Measurements from ENCODE around the gene LPAR6. TPM values are rescaled to one million over a fixed set of nuclear protein-coding genes. Genes with fewer than 3 reads are reported as not detected.
A peak's percentile ranks its signal among the peaks of the same experiment; 100 is the strongest.

Gene LPAR6
- total RNA-seq, 1 donor from 2014 or later = 21.1 TPM

DNA sequence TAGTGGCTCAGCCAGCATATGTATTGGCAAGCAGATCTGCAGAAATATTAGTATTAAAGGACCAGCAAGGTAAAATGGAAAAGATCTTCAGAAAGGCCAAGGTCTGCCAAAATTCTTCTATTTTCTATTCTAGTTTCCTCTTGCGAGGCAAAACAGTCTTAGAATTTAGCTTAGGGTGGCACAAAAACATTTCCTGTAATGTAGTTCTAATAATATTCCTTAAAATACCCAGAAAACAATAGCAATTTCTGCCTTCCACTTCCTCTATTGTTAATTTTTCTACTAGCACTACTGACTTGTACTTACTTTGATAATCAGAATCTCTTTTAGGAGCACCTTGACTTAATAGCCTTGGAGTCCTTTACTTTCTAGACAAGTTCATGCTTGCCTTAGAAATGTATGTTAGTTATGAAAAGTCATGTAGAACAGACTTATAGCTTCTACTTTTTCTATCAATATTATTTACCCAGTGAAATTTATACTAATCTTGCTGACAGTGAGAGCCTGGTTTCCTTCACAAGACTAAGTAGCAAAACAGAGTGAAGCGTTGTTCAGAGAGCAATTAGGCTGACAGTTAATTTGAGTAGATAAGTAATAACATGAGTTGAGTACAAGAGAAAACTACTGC, 23.9 kb upstream of the LPAR6 start:
- Mint-ChIP-seq H3K4me1 (peaks cover 40% of the 10 kb centered on the region), H3K36me3 (no peaks in the 10 kb centered on the region), H3K9me3 (no peaks in the 10 kb centered on the region), H3K27ac (peak overlapping the region; percentile 77), H3K27me3 (ENCODE audit: low read depth) (no peaks in the 10 kb centered on the region), H3K4me3 (peak overlapping the region; percentile 7)
- TF ChIP-seq, protein P1, sequence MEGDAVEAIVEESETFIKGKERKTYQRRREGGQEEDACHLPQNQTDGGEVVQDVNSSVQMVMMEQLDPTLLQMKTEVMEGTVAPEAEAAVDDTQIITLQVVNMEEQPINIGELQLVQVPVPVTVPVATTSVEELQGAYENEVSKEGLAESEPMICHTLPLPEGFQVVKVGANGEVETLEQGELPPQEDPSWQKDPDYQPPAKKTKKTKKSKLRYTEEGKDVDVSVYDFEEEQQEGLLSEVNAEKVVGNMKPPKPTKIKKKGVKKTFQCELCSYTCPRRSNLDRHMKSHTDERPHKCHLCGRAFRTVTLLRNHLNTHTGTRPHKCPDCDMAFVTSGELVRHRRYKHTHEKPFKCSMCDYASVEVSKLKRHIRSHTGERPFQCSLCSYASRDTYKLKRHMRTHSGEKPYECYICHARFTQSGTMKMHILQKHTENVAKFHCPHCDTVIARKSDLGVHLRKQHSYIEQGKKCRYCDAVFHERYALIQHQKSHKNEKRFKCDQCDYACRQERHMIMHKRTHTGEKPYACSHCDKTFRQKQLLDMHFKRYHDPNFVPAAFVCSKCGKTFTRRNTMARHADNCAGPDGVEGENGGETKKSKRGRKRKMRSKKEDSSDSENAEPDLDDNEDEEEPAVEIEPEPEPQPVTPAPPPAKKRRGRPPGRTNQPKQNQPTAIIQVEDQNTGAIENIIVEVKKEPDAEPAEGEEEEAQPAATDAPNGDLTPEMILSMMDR (IDR thresholded peaks at IDR 0.05; ENCODE audit: unreplicated experiment) = no peak
- DNase-seq (ENCODE audit: low spot score in 2 of 2, unreplicated experiment in 2 of 2) = no peak

DNA sequence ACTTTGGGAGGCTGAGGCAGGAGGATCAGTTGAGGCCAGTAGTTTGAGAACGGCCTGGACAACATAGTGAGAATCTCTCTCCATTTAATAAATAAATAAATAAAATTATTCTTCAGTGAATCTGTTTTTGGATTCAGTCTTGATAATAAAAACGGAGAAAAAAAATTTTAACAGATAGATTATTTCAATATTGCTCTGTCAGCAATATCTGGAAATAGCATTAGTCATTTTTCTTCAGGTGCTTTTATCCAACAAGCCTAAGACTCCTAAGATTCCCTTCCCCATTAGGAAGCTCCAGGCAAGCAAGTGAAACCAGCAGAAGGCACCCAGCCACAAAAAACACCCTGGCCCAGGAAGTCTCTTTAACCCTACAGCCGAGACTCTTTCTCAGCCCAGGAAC, 21.3 kb upstream of the LPAR6 start:
- Mint-ChIP-seq H3K4me3 (no peak overlapping the region), H3K27me3 (ENCODE audit: low read depth) (no peaks in the 10 kb centered on the region), H3K4me1 (peaks cover 57% of the 10 kb centered on the region), H3K27ac (no peak overlapping the region), H3K36me3 (no peaks in the 10 kb centered on the region), H3K9me3 (no peaks in the 10 kb centered on the region)
- no peak for DNase-seq (ENCODE audit: low spot score in 2 of 2, unreplicated experiment in 2 of 2)
- TF ChIP-seq, protein P1 (IDR thresholded peaks at IDR 0.05; ENCODE audit: unreplicated experiment) = no peak

DNA sequence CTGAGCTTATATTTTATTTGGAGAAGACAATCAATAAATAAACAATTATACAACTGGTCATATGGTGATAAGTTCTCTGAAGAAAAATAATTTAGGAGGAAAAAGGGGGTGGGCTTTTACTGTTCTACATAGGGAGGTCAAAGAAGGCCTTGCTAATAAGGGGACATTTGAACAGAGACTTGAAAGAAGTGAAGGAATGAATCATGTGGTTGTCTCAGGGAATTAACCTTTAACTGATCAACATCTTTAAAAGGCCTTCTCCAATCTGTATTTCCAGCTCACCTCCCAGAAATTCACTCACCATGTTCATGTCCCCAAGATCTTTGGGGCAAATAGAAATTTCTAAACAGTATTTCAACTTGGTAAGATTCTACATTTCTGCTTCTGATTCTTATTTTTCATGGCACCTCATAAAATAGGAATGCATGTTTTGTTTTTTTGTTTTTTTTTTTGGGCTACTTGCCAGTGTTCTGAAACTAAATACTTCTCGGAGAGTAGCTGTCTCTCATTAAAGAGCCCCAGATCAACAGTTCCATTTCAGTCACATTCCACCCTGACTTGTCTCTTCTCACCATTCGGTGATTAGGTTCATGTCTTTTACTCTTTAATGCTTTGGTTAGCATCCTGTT, 19.2 kb upstream of the LPAR6 start:
- TF ChIP-seq, protein P1 (IDR thresholded peaks at IDR 0.05; ENCODE audit: unreplicated experiment) = no peak
- no peaks in the 10 kb centered on the region for H3K9me3 Mint-ChIP-seq
- H3K36me3 Mint-ChIP-seq = no peaks in the 10 kb centered on the region
- DNase-seq (ENCODE audit: low spot score in 2 of 2, unreplicated experiment in 2 of 2) = no peak
- no peaks in the 10 kb centered on the region for H3K27me3 Mint-ChIP-seq (ENCODE audit: low read depth)
- H3K4me1 Mint-ChIP-seq = peaks cover 49% of the 10 kb centered on the region
- H3K27ac Mint-ChIP-seq = peak overlapping the region; percentile 75
- H3K4me3 Mint-ChIP-seq = no peak overlapping the region

DNA sequence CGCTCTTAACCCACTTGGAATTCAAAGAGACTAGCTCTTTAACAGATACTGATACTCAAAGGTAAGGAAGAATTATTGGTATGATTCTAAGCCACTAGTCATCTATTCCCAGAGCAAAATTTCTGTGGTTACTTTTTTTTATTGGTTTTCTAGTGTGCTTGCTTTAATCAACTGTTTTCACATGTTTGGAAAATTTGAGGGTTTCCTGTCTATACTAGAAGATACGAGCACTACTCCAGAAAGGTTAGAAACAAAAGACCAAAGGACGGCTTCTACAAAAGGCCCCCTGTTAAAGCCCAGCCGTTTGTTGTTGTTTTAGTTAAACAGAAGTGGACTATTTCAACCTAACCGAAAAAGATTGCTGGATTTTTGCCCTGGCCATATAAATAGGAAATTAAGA, 18.5 kb upstream of the LPAR6 start:
- no peaks in the 10 kb centered on the region for H3K27me3 Mint-ChIP-seq (ENCODE audit: low read depth)
- H3K4me1 Mint-ChIP-seq = peaks cover 42% of the 10 kb centered on the region
- TF ChIP-seq, protein P1 (IDR thresholded peaks at IDR 0.05; ENCODE audit: unreplicated experiment) = no peak
- peaks cover 4% of the 10 kb centered on the region for H3K9me3 Mint-ChIP-seq
- DNase-seq (ENCODE audit: low spot score in 2 of 2, unreplicated experiment in 2 of 2) = no peak
- peaks cover 5% of the 10 kb centered on the region for H3K36me3 Mint-ChIP-seq
- H3K27ac Mint-ChIP-seq = peak overlapping the region; percentile 75
- no peak overlapping the region for H3K4me3 Mint-ChIP-seq

DNA sequence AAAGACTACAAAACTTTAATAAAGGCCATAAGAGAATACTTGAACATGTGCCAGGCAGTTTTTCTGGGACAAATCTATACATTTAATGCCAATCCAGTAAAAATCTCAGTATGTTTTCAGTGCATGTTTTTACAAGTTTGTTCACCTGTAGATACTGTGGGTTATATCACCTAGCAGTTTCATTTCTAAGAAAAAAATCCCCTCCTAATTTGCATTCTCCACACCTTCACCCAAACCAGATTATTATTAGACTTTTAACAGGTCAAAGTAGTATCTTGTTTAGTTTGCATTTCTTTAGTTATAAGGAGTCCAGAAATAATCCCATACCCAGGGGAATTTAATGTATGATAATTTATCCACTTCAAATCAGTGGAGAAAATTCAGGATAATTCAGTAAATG, 17.0 kb upstream of the LPAR6 start:
- Mint-ChIP-seq H3K9me3 (peaks cover 4% of the 10 kb centered on the region), H3K27ac (peak overlapping the region; percentile 50), H3K4me1 (peaks cover 32% of the 10 kb centered on the region), H3K27me3 (ENCODE audit: low read depth) (no peaks in the 10 kb centered on the region), H3K36me3 (peaks cover 5% of the 10 kb centered on the region), H3K4me3 (no peak overlapping the region)
- no peak for DNase-seq (ENCODE audit: low spot score in 2 of 2, unreplicated experiment in 2 of 2)
- TF ChIP-seq, protein P1 (IDR thresholded peaks at IDR 0.05; ENCODE audit: unreplicated experiment) = no peak
